ENCODE results near the gene DCAF10.
A peak's percentile ranks its signal among the peaks of the same experiment; 100 is the strongest.
"Not testable (repeated sequence)": the region's sequence is repeated elsewhere in the genome, so short reads cannot be mapped to it uniquely, and the experiment has no call there.

Gene DCAF10

DNA sequence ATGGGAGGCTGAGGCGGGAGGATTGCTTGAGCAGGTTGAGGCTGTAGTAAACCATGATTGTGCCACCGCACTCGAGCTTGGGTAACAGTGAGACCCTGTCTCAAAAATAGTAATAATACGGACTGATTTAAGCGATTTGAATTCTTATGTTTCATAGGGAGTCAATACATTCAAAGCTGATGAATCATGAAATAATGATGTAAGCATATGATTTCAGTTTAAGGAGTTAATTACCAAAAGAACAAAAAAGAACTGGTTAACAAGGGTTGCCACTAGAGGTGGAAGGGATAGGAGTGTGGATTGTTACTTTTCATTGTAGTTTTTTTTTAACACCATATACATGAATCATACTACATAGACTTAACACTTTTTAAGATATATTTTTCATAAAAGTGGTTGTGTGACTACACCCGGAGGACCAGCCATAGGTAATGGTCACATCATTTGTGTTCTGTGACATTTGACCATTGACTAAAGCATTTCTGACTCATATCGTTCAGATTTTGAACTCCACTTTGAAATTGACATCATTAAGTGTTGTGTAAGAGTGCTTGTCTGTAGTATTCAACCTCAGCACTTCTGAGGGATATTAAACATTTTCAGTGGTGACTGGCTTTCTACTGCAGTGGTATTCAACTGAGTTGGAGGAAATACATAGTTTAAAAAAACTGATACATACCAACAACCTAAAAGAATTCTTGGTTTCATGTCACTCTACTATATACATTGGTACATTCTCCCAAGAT is 40.0 kb upstream of the DCAF10 start:
- TF ChIP-seq, protein P1, sequence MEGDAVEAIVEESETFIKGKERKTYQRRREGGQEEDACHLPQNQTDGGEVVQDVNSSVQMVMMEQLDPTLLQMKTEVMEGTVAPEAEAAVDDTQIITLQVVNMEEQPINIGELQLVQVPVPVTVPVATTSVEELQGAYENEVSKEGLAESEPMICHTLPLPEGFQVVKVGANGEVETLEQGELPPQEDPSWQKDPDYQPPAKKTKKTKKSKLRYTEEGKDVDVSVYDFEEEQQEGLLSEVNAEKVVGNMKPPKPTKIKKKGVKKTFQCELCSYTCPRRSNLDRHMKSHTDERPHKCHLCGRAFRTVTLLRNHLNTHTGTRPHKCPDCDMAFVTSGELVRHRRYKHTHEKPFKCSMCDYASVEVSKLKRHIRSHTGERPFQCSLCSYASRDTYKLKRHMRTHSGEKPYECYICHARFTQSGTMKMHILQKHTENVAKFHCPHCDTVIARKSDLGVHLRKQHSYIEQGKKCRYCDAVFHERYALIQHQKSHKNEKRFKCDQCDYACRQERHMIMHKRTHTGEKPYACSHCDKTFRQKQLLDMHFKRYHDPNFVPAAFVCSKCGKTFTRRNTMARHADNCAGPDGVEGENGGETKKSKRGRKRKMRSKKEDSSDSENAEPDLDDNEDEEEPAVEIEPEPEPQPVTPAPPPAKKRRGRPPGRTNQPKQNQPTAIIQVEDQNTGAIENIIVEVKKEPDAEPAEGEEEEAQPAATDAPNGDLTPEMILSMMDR (IDR thresholded peaks at IDR 0.05; ENCODE audit: low read length, missing control alignments), result no peak
- DNase-seq (ENCODE audit: low read depth), result peak; percentile 53
- no peak overlapping the region for H3K4me3 ChIP-seq (replicated peaks; ENCODE audit: low read depth, low read length)

DNA sequence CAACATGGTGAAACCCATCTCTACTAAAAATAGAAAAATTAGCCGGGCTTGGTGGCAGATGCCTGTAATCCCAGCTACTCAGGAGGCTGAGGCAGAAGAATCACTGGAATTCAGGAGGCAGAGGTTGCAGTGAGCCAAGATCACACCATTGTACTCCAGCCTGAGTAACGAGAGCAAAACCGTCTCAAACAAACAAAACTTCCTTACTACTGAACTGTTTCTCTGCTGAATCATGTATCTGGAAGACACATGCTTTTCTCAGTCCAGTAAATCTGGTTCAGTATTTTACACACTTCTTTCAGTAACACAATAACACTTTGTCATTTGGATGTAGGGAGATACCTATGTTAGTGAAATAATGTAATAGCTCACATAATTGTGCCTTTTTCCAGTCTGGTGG is 39.1 kb upstream of the DCAF10 start:
- DNase-seq (ENCODE audit: low read depth), result peak; percentile 60
- no peak overlapping the region for H3K4me3 ChIP-seq (replicated peaks; ENCODE audit: low read depth, low read length)
- TF ChIP-seq, protein P1 (IDR thresholded peaks at IDR 0.05; ENCODE audit: low read length, missing control alignments), result no peak

DNA sequence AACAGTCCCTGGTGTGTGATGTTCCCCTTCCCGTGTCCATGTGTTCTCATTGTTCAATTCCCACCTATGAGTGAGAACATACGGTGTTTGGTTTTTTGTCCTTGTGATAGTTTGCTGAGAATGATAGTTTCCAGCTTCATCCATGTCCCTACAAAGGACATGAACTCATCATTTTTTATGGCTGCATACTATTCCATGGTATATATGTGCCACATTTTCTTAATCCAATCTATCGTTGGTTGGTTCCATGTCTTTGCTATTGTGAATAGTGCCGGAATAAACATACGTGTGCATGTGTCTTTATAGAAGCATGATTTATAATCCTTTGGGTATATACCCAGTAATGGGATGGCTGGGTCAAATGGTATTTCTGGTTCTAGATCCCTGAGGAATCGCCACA is 35.3 kb upstream of the DCAF10 start:
- not testable (repeated sequence) for DNase-seq (ENCODE audit: low read depth)

DNA sequence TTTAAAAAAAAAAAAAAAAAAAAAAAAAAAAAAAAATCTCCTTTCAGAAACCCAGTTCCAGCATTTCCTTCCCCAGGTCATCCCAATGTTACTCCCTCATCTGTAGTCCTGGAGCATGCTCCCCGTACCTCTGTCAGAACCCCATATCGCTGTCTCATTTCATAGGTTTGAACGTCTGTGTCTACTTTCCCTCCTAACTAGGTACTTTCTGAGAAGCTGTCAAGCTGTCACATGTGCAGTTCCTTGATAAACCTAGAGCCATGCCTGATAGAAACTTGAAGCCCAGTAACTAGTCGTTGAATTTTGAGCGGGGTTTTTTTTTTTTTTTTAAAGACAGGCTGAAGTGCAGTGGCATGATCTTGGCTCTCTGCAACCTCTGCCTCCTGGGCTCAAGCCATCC is 31.3 kb upstream of the DCAF10 start:
- TF ChIP-seq, protein P1 (IDR thresholded peaks at IDR 0.05; ENCODE audit: low read length, missing control alignments), result no peak
- DNase-seq (ENCODE audit: low read depth), result no peak

More for the DNA sequence above, 35.3 kb upstream of the DCAF10 start:
- not testable (repeated sequence) for H3K4me3 ChIP-seq (replicated peaks; ENCODE audit: low read depth, low read length)

DNA sequence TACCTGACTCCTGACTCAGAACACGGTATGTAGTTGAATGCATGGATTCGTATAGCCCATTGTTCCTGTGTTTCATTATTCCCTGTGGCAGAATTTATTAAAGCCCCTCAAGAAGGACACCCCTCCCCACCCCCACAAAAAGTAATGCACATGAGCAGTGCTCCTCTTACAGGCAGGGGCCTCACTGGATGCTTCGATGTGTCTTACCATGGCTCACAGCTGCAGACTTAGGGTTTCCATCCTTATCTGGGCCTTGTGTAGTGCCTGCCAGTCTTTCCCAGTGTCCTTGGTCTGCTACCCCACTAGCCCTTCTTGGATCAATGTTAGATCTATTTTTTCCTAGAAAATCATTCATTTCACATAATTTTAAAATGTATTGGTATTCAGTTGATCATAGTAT is 30.6 kb upstream of the DCAF10 start:
- TF ChIP-seq, protein P1 (IDR thresholded peaks at IDR 0.05; ENCODE audit: low read length, missing control alignments), result no peak
- no peak overlapping the region for H3K4me3 ChIP-seq (replicated peaks; ENCODE audit: low read depth, low read length)

More for the DNA sequence above, 31.3 kb upstream of the DCAF10 start:
- no peak overlapping the region for H3K4me3 ChIP-seq (replicated peaks; ENCODE audit: low read depth, low read length)

DNA sequence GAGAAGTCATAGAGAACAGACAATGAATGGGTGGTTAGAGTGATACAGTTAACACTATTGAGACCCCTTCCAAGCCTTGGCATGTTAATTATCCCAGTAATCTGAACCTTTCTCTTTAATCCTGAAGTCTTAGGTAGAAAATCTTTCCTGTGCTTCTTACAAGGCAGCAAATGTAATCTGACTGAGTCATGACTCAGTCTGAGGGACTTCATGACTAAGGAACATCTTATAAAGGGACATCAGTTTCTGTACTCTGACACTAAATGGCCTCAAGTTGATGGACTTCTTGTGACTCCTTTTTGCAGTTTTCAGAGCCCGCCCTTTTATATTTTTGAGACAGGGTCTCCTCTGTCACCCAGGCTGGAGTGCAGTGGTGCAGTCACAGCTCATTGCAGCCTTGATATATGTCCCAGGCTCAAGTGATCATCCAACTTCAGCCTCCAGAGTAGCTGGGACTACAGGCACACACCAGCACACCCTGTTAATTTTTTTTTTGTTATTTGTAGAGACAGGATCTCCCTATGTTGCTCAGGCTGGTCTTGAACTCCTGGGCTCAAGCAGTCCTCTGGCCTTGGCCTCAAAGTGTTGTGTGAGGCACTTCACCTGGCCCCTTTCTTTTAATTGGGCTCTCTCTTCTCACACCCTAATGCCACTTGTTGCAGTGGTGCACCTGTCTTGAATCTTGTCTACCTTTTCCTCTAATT is 25.2 kb upstream of the DCAF10 start:
- DNase-seq (ENCODE audit: low read depth), result no peak
- TF ChIP-seq, protein P1 (IDR thresholded peaks at IDR 0.05; ENCODE audit: low read length, missing control alignments), result no peak

More for the DNA sequence above, 30.6 kb upstream of the DCAF10 start:
- no peak for DNase-seq (ENCODE audit: low read depth)

DNA sequence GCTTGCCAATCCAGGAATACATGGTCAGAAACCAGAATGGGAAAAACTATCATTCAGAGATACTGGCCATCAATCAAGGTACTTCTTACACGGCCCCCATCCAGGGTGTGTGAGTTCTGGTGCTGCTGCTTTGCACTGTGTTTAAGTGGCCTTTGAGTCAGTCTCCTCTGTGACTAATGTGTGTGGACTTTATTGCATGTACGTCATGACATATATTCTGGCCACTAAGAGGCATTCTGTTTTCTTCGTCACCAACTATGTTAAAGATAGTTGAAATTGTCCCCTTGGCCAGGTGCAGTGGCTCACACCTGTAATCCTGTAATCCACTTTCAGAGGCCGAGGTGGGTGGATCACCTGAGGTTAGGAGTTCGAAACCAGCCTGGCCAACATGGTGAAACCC is 24.3 kb upstream of the DCAF10 start:
- no peak overlapping the region for H3K4me3 ChIP-seq (replicated peaks; ENCODE audit: low read depth, low read length)
- TF ChIP-seq, protein P1 (IDR thresholded peaks at IDR 0.05; ENCODE audit: low read length, missing control alignments), result no peak
- peak; percentile 12 for DNase-seq (ENCODE audit: low read depth)

More for the DNA sequence above, 25.2 kb upstream of the DCAF10 start:
- H3K4me3 ChIP-seq (replicated peaks; ENCODE audit: low read depth, low read length), result no peak overlapping the region
